A673 (cell line): Measurements from ENCODE around the gene MAB21L4.

ENCODE experiments used
- EZH2 ChIP-seq: fragments of 200-600 bp; sonication (generic); IDR thresholded peaks from 2 replicates; pipeline ENCODE4 v1.6.1; 2017; ENCODE audit warnings: borderline replicate concordance, low read depth, mild to moderate bottlenecking, mixed read lengths, antibody characterized with exemption, low read length; ENCODE audit not compliant: poor library complexity, severe bottlenecking
- TF ChIP-seq, protein P1 (sequence below): fragments of 300-800, 200-600 bp; sonication (generic); conservative IDR thresholded peaks from 2 replicates; pipeline ENCODE4 v1.5.1; 2017; ENCODE audit warnings: low read depth, mild to moderate bottlenecking, antibody characterized with exemption, low read length, moderate library complexity, mixed read lengths

DNA sequence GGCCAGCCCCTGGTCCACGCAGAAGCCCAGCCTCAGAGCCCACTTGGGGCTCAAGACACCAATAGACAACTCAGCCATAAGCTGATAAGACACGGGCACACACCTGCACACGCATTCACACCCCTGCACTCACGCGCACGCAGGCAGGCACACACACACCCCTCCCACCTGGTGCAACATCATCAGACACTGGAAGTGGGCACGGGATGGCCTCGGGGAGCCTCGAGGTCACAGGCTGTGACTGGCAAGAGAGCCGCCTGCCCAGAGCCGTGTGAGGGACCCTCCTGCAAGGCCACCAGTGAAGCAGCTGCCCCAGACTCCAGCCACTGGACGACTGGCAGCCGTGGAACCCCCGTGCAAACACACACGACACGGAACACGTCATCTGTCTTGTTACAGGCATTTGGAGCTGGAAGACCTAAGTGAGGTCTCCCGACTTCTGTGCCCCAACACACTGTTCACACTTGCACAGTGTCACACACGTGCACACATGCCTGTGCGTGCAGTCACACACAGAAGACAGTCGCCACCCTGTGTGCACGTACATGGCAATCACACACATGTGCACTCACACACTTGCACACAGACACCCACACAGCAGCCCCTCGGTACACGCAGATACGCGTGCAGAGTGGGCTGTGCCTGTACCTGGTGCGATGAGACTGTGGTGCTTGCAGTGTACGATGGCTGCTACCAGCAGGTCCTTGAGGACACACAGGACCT, 959 bp downstream of the MAB21L4 start:
- TF ChIP-seq EZH2: no peak
- TF ChIP-seq, protein P1, sequence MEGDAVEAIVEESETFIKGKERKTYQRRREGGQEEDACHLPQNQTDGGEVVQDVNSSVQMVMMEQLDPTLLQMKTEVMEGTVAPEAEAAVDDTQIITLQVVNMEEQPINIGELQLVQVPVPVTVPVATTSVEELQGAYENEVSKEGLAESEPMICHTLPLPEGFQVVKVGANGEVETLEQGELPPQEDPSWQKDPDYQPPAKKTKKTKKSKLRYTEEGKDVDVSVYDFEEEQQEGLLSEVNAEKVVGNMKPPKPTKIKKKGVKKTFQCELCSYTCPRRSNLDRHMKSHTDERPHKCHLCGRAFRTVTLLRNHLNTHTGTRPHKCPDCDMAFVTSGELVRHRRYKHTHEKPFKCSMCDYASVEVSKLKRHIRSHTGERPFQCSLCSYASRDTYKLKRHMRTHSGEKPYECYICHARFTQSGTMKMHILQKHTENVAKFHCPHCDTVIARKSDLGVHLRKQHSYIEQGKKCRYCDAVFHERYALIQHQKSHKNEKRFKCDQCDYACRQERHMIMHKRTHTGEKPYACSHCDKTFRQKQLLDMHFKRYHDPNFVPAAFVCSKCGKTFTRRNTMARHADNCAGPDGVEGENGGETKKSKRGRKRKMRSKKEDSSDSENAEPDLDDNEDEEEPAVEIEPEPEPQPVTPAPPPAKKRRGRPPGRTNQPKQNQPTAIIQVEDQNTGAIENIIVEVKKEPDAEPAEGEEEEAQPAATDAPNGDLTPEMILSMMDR: no peak
